PC-3 (cell line): ENCODE results near the gene SIL1.

Experiments
- EZH2phosphoT487 ChIP-seq: fragments of 300-600 bp; sonication (generic); IDR thresholded peaks from 2 replicates; pipeline ENCODE4 v1.6.1; 2018; ENCODE audit warnings: mild to moderate bottlenecking, antibody characterized with exemption, low read length, borderline replicate concordance
- TF ChIP-seq, protein P1 (sequence below): fragments of 300-600 bp; sonication (generic); conservative IDR thresholded peaks from 2 replicates; pipeline ENCODE4 v1.5.1; 2017; ENCODE audit warnings: antibody characterized with exemption, low read depth, mild to moderate bottlenecking, low read length

DNA sequence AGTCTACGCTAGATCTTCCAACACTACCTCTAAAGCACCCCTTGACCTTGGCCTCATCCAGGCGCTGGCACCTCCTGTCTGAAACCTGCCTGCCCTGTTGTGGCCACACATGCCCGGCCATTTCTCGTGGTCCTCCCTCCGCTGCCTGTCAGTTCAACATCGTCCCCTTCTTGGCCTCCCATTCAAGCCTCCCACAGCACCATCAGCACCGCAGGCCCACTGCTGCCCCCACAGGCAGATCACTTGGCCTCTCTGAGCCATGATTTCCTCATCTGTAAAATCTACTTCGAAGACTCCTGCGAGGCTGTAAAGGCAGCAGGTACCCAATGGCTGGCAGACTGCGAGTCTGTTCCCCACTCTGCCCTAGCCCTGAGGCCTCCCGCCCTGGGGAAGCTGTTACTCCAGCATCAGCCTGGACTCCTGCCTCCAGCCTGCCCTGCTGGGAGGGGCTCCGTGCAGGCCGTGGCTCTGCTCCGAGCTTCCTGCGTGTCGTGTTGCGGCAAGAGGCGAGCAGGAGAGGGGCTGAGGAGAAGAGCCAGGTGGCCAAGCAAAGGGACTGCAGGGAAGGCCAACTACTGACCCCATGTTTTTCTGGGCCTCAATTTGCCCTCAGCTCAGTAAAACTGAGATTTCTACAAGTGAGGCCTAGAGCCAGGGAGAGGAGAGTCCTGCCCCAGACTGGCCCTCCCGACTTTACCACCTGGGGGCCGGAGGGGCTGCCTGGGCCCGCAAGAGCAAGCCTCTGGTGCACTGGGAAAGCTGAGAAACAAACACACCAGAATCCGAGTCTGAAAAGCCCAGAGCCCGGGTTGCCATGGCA, 252.5 kb downstream of the SIL1 start:
- TF ChIP-seq, protein P1, sequence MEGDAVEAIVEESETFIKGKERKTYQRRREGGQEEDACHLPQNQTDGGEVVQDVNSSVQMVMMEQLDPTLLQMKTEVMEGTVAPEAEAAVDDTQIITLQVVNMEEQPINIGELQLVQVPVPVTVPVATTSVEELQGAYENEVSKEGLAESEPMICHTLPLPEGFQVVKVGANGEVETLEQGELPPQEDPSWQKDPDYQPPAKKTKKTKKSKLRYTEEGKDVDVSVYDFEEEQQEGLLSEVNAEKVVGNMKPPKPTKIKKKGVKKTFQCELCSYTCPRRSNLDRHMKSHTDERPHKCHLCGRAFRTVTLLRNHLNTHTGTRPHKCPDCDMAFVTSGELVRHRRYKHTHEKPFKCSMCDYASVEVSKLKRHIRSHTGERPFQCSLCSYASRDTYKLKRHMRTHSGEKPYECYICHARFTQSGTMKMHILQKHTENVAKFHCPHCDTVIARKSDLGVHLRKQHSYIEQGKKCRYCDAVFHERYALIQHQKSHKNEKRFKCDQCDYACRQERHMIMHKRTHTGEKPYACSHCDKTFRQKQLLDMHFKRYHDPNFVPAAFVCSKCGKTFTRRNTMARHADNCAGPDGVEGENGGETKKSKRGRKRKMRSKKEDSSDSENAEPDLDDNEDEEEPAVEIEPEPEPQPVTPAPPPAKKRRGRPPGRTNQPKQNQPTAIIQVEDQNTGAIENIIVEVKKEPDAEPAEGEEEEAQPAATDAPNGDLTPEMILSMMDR: no peak
- no peak for TF ChIP-seq EZH2phosphoT487
